Effector CD8-positive, alpha-beta T cell (primary cell): Measurements from ENCODE around the gene TTC39C.
"Not testable (repeated sequence)": the region's sequence is repeated elsewhere in the genome, so short reads cannot be mapped to it uniquely, and the experiment has no call there.

Source experiments
- DNase-seq: peaks from one replicate; lab custom pipeline; 2025; lab: John Stamatoyannopoulos, UW

TTC39C gene

DNA sequence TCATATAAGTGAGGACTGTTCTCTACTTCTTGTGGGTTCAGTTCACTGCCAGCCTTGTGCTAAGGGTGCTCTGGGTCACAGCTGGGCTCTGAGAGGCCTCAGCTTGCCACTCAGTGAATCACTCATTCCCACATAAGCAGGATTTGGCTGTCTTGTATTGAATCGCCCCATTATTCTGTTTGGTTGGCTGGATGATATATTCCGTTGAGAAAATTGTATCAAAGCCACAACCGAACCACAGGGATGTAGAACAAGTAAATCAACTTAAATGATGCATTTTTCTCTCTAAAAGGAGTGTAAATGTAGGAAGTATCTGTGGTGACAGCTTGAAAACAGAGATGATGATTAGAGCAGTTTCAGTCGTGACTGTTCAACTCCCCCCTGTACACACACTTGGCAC is 39.6 kb downstream of the TTC39C start:
- no peak for DNase-seq

DNA sequence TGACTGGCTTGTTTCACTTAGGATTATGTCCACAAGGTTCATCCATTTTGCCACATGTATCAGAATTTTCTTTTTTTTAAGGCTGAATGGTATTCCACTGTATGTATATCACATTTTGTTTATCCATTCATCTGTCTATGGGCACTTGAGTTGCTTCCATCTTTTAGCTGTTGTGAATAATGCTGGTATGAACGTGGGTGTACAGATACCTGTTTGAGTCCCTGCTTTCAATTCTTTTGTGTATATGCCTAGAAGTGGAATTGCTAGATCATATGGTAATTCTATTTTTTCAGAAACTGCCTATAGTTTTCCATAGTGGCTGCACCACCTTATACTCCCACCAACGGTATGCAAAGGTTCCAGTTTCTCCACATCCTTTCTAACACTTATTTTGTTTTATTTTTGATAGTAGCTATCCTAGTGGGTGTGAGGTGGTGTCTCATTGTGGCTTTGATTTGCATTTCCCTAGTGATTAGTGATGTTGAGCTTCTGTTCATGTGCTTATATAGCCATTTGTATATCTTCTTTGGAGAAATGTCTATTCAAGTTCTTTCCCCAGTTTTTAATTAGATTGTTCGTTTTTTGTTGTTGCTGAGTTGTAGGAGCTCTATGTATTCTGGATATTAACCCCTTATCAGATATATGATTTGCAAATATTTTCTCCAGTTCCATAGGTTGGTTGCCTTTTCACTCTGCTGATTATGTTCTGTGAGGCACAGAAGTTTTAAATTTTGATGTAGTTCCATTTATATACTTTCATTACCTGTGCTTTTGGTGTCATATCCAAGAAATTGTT is 40.7 kb downstream of the TTC39C start:
- no peak for DNase-seq

DNA sequence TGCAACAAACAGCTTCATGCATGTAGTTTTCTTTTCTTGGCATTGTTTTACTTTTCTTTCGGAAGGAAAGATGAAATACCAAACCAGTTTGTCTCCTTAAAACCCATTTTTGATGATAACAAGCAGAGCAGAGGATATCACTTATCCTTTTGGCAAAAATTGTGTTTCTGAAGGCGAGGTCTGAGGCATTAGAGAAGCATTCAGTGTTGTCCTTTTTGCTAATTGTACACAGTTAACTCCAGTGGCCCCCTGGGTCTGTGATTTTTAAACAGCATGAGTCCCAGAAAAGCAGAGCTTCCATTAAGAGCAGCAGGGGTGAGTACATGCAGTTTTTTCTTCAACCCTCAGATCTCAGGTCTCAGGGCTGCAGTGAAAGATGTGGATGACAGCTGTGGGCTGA is 41.3 kb downstream of the TTC39C start:
- DNase-seq = no peak

DNA sequence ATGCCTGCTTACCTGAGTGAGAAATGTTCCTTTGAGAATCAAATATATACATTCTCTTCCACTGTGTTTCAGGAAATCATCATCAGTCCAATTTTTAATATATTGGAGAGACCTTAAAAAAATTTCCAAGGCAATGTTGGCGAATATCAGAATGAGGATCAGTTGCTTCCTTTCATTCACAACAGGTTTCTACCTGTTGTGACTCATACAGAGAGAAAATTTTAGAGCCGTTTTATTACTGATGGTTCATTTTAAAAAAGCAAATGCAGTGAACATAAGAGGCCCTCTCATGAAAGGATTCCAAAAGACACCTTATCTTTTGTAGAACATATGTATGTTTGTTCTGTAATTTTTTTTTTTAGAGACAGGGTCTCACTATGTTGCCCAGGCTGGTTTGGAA is 42.0 kb downstream of the TTC39C start:
- DNase-seq = no peak

- DNase-seq = no peak
Observed at GRCh38 chr18:24057804-24058203, 43.2 kb downstream of the TTC39C start.

DNA sequence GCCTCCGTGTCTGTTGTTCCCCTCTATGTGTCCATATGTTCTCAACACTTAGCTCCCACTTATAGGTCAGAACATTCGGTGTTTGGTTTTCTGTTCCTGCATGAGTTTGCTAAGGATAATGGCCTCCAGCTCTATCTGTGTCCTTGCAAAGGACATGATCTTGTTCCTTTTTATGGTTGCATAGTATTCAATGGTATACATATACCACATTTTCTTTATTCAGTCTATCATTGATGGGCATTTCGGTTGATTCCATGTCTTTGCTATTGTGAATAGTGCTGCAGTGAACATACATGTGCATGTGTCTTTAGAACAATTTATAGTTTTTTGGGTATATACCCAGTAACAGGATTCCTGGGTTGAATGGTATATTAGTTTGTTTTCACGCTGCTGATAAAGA is 44.8 kb downstream of the TTC39C start:
- not testable (repeated sequence) for DNase-seq

DNA sequence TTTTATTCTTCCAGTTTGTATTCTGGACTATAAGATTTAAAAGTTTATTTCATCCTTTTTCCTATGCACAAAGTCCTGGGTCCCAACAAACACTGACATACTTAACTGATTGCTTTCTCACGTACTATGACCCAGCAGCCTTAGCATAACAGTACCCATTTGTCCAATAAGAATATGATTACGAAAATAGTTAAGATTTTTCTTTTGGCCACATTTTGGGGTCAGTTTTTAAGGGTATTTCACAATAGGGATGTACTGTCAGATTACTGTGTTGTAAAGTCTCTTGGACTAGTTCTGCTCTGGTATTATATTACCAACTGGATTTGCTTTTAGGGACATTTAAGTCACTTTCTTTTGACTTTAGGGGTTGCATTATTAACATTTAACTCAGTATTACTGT is 46.1 kb downstream of the TTC39C start:
- DNase-seq = no peak

- DNase-seq = no peak
Observed at GRCh38 chr18:24063121-24063731, 48.7 kb downstream of the TTC39C start.

- DNase-seq = no peak
Observed at GRCh38 chr18:24064391-24065100, 50.0 kb downstream of the TTC39C start.

- DNase-seq = no peak
Observed at GRCh38 chr18:24065906-24066305, 51.4 kb downstream of the TTC39C start.

- no peak for DNase-seq
Observed at GRCh38 chr18:24068945-24069693, 54.6 kb downstream of the TTC39C start.

- no peak for DNase-seq
Observed at GRCh38 chr18:24071029-24071428, 56.5 kb downstream of the TTC39C start.

DNA sequence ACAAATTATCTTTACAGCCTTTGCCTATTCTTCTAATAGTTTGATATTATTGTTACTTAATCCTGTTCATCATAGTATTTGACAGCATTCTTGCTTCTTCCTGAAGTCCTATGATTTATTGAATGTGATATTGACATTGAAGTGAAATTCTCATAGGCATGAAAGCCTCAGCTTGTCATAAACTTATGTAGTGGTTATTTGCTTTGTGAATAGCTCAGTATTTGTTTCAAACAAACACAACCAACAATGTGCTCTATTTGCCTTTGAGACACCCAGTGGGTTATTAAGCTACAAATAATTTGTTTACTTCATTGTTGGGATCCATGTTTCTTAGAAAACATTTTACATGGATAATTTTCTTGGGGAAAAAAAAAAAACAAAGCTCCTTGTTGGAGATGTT is 57.2 kb downstream of the TTC39C start:
- no peak for DNase-seq

DNA sequence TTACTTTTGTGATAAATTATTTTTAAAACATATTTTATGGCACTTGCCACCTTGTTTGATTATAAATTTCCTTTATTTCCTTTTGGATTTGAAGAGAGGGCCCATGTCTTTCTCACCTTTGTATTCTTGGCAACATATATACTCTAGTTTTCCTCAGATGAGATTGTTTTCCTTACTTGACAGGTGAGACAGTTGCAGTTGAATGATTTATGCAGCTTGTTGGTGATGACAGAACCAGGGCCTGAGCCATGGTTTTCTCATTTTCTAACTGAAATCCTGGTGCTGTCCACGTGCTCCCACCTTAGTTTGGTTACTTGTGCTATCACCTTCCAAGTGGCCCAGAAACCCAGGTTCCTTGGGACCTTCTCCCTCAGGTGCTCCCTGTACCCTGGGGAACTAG is 58.2 kb downstream of the TTC39C start:
- DNase-seq = no peak

- no peak for DNase-seq
Observed at GRCh38 chr18:24073791-24074190, 59.2 kb downstream of the TTC39C start.

DNA sequence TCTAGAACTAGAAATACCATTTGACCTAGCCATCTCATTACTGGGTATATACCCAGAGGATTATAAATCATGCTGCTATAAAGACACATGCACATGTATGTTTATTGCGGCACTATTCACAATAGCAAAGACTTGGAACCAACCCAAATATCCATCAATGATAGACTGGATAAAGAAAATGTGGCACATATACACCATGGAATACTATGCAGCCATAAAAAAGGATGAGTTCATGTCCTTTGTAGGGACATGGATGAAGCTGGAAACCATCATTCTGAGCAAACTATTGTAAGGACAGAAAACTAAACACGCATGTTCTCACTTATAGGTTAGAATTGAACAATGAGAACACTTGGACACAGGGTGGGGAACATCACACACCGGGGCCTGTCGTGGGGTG is 60.2 kb downstream of the TTC39C start:
- not testable (repeated sequence) for DNase-seq

- no peak for DNase-seq
Observed at GRCh38 chr18:24075767-24076597, 61.4 kb downstream of the TTC39C start.

DNA sequence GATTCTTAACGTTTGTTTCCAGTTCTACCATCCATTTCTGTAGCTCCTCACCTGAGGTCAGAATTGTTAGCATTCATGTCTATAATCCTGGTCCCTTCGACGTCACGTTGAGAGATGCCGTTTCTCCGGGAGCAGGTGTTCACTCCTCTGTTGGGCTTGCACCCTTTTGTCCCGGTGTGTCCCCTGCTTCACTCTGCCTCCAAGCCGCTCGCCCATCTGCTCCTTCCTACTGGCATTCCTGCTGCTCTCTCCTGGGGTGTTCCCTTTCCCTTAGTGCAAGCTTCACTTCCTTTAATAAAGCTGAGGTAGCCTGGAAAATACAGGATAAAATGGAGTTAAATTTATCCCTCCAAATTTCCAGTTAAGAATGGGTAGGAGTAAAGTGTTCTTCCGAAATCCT is 62.4 kb downstream of the TTC39C start:
- DNase-seq = no peak

- DNase-seq = no peak
Observed at GRCh38 chr18:24078391-24078790, 63.8 kb downstream of the TTC39C start.

GRCh38 chr18:24080861-24081260 is 66.3 kb downstream of the TTC39C start:
- no peak for DNase-seq

DNA sequence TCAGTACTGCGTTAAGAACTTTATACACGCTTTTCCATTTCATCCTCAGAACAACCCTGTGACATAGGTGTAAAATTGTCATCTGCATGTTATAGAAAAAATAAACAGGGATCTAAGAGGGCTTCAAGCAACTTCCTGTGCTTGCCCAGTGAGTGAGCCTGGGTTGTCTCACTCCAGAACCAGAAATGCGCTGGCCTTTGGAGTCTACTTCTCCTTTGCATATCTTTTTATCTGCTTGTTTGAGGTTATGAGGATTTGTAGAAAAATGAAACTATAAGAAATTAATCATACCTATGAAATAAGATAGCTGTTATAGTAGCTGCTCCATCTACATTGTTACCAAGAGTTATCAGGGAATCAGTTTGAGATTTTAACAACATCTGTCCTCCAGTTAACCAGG is 69.0 kb downstream of the TTC39C start:
- no peak for DNase-seq
